Lung (tissue), 12 donors: ENCODE data around the gene RCN2. TPM values are rescaled to one million over a fixed set of nuclear protein-coding genes. Genes with fewer than 3 reads are reported as not detected.
"Not testable (repeated sequence)": the region's sequence is repeated elsewhere in the genome, so short reads cannot be mapped to it uniquely, and the experiment has no call there.

Experiments
- ATAC-seq: fragments of 200-7000 bp; cut with Tn5 transposase; one replicate; pipeline ENCODE4 v1.9.1; 2020; ENCODE audit warnings: moderate number of reproducible peaks; ENCODE audit not compliant: insufficient read depth, low FRiP score
- DNase-seq, 3 donors: peaks; one replicate each; pipeline ENCODE4 v3.0.0-alpha.2; 2013 to 2017
- H3K27ac ChIP-seq, 2 donors: one replicate each; pipeline ENCODE4 v1.5.1; 2013; ENCODE audit warnings: mild to moderate bottlenecking in 2 of 2, moderate library complexity in 2 of 2, control low read depth in 1 of 2, inconsistent platforms in 1 of 2, low read depth in 1 of 2, low read length in 1 of 2
- H3K27me3 ChIP-seq, 3 donors: one replicate each; pipeline ENCODE4 v1.5.1; 2013; ENCODE audit warnings: low read length in 2 of 3; ENCODE audit not compliant: control insufficient read depth in 3 of 3, insufficient read depth in 3 of 3
- H3K36me3 ChIP-seq, 4 donors: one replicate each; pipeline ENCODE4 v1.5.1; 2013; ENCODE audit warnings: low read length in 4 of 4, mild to moderate bottlenecking in 1 of 4, moderate library complexity in 1 of 4; ENCODE audit not compliant: control insufficient read depth in 4 of 4, insufficient read depth in 4 of 4
- H3K4me1 ChIP-seq, 5 donors: one replicate each; pipeline ENCODE4 v1.5.1; 2013; ENCODE audit warnings: low read length in 5 of 5, mild to moderate bottlenecking in 2 of 5, moderate library complexity in 1 of 5; ENCODE audit not compliant: control insufficient read depth in 5 of 5, insufficient read depth in 5 of 5
- H3K4me3 ChIP-seq: one replicate; pipeline ENCODE4 v1.5.1; 2013; ENCODE audit warnings: mild to moderate bottlenecking, control low read depth, moderate library complexity
- H3K9ac ChIP-seq, 2 donors: one replicate each; pipeline ENCODE4 v1.5.1; 2013; ENCODE audit warnings: low read length in 2 of 2, control low read depth in 1 of 2; ENCODE audit not compliant: insufficient read depth in 1 of 2
- H3K9me3 ChIP-seq, 4 donors: one replicate each; pipeline ENCODE4 v1.5.1; 2013; ENCODE audit warnings: low read length in 3 of 4, mild to moderate bottlenecking in 1 of 4, moderate library complexity in 1 of 4; ENCODE audit not compliant: control insufficient read depth in 4 of 4, insufficient read depth in 3 of 4
- WGBS, 2 donors: extraction: QIAGEN DNeasy Blood & Tissue Kit; methylation state at CpG; one replicate each; pipeline ENCODE4 v1.1.7; 2013; 5-methylcytosine and 5-hydroxymethylcytosine counted together
- polyA plus RNA-seq, 2 donors: library from polyadenylated mRNA; stranded (reverse); fragments of 200-250 nt; gene quantifications; one replicate each; pipeline ENCODE4 v1.2.1, GENCODE V29; 2013
- total RNA-seq, 2 donors: library from RNA; depleted of rRNA in 1 of 2; stranded (reverse); fragments of >200 nt in 1 of 2; gene quantifications; one replicate each; pipeline ENCODE4 v1.2.1, GENCODE V29; 2014 to 2021
- TF ChIP-seq, protein P1 (sequence below): IDR thresholded peaks from 2 replicates; pipeline ENCODE4 v1.5.1; 2012; ENCODE audit warnings: mild to moderate bottlenecking; ENCODE audit errors: control extremely low read depth, extremely low read depth
- donor health status: control.
- donor health status: control.
- donor health status: Bipolar disorder and iron deficiency.
- donor health status: healthy.
- donor health status: DM: yes; HTN: yes; CAD: no.

RCN2 gene
- total and polyA plus RNA-seq, 4 donors: 28.7 to 66.1 (median 34.2) TPM

DNA sequence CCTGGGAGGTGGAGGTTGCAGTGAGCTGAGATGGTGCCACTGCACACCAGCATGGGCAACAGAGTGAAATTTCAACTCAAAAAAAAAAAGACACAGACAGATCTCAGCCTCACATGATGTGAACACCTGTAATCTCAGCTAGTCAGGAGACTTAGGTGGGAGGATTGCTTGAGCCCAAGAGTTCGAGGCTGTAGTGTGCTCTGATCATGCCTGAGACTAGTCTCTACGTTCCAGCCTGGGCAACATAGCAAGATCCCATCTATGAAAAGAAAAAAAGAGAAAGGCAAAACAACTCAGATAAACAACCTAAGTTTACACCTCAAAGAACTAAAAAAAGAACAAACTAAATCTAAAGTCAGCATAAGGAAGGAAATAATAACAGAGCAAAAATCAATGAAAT lies 37.4 kb upstream of the RCN2 start:
- Histone ChIP-seq H3K4me3 (no peak overlapping the region), H3K9ac (no peak overlapping the region), H3K27ac (no peak overlapping the region), H3K4me1 (no peaks in the 10 kb centered on the region), H3K9me3 (no peaks in the 10 kb centered on the region), H3K36me3 (peaks cover 0 to 3% (median 0%) of the 10 kb centered on the region in 4 donors), H3K27me3 (no peaks in the 10 kb centered on the region)
- DNase-seq: no peak
- 98 to 100% methylated on average over 2 of the region's 2 CpGs for WGBS, 2 donors
- TF ChIP-seq, protein P1, sequence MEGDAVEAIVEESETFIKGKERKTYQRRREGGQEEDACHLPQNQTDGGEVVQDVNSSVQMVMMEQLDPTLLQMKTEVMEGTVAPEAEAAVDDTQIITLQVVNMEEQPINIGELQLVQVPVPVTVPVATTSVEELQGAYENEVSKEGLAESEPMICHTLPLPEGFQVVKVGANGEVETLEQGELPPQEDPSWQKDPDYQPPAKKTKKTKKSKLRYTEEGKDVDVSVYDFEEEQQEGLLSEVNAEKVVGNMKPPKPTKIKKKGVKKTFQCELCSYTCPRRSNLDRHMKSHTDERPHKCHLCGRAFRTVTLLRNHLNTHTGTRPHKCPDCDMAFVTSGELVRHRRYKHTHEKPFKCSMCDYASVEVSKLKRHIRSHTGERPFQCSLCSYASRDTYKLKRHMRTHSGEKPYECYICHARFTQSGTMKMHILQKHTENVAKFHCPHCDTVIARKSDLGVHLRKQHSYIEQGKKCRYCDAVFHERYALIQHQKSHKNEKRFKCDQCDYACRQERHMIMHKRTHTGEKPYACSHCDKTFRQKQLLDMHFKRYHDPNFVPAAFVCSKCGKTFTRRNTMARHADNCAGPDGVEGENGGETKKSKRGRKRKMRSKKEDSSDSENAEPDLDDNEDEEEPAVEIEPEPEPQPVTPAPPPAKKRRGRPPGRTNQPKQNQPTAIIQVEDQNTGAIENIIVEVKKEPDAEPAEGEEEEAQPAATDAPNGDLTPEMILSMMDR: no peak
- ATAC-seq: no peak

DNA sequence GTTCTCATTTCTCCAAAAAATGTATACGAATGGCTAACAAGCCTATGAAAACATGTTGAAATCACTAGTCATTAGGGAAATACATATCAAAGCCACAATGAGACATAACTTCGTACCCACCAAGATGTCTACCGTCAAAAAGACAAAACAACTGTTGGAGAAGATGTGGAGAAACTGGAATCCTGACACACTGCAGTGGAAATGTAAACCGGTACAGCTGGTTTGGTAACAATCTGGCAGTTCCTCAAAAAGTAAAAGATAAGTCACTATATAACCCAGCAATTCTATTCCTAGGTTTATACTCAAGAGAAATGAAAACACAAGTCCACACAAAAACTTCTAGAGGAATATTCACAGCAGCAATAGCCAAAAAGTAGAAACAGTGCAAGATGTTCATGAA lies 33.4 kb upstream of the RCN2 start:
- Histone ChIP-seq H3K9ac (no peak overlapping the region), H3K27me3 (no peaks in the 10 kb centered on the region), H3K27ac (no peak overlapping the region), H3K9me3 (no peaks in the 10 kb centered on the region), H3K4me1 (peaks cover 0 to under 1% (median 0%) of the 10 kb centered on the region in 5 donors), H3K36me3 (peaks cover 0 to 3% (median 0%) of the 10 kb centered on the region in 4 donors), H3K4me3 (no peak overlapping the region)
- 56 to 64% methylated on average over 4 of the region's 4 CpGs for WGBS, 2 donors
- peak in 1 of 3 donors; percentile 9 for DNase-seq
- ATAC-seq: no peak
- TF ChIP-seq, protein P1: no peak

DNA sequence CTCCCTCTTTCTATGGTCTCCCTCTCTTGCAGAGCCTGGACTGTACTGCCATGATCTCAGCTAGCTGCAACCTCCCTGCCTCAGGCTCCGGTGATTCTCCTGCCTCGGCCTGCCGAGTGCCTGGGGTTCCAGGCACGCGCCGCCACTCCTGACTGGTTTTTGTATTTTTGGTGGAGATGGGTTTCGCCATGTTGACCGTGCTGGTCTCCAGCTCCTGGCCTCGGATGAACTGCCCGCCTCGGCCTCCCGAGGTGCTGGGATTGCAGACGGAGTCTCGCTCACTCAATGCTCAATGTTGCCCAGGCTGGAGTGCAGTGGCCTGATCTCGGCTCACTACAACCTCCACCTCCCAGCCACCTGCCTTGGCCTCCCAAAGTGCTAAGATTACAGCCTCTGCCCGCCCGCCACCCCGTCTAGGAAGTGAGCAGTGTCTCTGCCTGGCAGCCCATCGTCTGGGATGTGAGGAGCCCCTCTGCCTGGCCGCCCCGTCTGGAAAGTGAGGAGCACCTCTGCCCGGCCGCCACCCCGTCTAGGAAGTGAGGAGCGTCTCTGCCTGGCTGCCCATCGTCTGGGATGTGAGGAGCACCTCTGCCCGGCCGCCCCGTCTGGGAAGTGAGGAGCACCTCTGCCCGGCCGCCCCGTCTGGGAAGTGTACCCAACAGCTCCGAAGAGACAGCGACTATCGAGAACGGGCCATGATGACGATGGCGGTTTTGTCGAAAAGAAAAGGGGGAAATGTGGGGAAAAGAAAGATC lies 32.2 kb upstream of the RCN2 start:
- DNase-seq, H3K4me3 ChIP-seq, H3K27ac ChIP-seq, H3K36me3 ChIP-seq, H3K27me3 ChIP-seq, H3K9me3 ChIP-seq, H3K9ac ChIP-seq, ATAC-seq: not testable (repeated sequence)
- 95 to 97% methylated on average over 39 of the region's 39 CpGs for WGBS, 2 donors
- peaks cover 0 to 10% (median 5%) of the 10 kb centered on the region in 5 donors for H3K4me1 ChIP-seq

DNA sequence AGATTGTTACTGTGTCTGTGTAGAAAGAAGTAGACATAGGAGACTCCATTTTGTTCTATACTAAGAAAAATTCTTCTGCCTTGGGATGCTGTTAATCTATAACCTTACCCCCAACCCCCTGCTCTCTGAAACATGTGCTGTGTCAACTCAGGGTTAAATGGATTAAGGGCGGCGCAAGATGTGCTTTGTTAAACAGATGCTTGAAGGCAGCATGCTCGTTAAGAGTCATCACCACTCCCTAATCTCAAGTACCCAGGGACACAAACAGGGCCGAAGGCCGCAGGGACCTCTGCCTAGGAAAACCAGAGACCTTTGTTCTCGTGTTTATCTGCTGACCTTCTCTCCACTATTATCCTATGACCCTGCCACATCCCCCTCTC lies 31.6 kb upstream of the RCN2 start:
- H3K27me3 ChIP-seq, H3K27ac ChIP-seq, ATAC-seq, H3K9me3 ChIP-seq, DNase-seq, H3K4me3 ChIP-seq, H3K9ac ChIP-seq, H3K36me3 ChIP-seq: not testable (repeated sequence)
- peaks cover 0 to 13% (median 5%) of the 10 kb centered on the region in 5 donors for H3K4me1 ChIP-seq
- 56% methylated on average over 2 of the region's 6 CpGs; no CpG with 5 or more reads in 1 of the 2 donors for WGBS, 2 donors
